ENCODE measurements around the gene IL21R. TPM values are rescaled to one million over a fixed set of nuclear protein-coding genes. Genes with fewer than 3 reads are reported as not detected.
"Not testable (repeated sequence)": the region's sequence is repeated elsewhere in the genome, so short reads cannot be mapped to it uniquely, and the experiment has no call there.

IL21R gene
- total RNA-seq, 4 donors from 2014 or later = 0.15 to 0.58 (median 0.37) TPM

DNA sequence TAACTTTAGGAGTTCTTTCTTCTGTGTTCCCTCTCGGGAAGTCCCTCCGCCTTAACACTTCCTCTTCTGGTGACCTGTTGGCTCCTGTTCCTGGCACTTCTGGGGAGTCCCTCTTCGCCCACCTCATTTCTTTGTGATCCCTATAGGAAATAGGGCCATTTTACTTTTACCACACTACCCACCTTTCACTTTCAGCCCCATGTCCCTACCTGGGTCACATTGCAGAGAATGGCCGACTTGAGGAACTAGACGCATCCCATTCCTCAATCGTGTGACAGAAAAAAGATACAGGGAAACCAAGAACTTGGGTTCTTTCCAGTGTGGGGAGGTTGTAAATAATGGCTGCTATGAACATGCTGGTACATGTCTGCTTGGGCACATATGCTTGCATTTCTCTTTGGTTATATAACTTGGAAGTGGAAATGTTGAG lies 6.6 kb downstream of the IL21R start:
- TF ChIP-seq, protein P1, sequence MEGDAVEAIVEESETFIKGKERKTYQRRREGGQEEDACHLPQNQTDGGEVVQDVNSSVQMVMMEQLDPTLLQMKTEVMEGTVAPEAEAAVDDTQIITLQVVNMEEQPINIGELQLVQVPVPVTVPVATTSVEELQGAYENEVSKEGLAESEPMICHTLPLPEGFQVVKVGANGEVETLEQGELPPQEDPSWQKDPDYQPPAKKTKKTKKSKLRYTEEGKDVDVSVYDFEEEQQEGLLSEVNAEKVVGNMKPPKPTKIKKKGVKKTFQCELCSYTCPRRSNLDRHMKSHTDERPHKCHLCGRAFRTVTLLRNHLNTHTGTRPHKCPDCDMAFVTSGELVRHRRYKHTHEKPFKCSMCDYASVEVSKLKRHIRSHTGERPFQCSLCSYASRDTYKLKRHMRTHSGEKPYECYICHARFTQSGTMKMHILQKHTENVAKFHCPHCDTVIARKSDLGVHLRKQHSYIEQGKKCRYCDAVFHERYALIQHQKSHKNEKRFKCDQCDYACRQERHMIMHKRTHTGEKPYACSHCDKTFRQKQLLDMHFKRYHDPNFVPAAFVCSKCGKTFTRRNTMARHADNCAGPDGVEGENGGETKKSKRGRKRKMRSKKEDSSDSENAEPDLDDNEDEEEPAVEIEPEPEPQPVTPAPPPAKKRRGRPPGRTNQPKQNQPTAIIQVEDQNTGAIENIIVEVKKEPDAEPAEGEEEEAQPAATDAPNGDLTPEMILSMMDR (IDR thresholded peaks at IDR 0.05) = no peak
- TF ChIP-seq POLR2A (IDR thresholded peaks at IDR 0.05) = no peak
- 47 to 52% methylated on average over 6 of the region's 6 CpGs for WGBS, 2 donors
- intact Hi-C loops (cut with DNase I; ENCODE audit: low total_unique reads) = no loop called here
- H3K4me3 ChIP-seq (ENCODE audit: low read depth, poor library complexity, severe bottlenecking) = no peak overlapping the region
- DNase-seq (ENCODE audit: low spot score in 2 of 2) = no peak

DNA sequence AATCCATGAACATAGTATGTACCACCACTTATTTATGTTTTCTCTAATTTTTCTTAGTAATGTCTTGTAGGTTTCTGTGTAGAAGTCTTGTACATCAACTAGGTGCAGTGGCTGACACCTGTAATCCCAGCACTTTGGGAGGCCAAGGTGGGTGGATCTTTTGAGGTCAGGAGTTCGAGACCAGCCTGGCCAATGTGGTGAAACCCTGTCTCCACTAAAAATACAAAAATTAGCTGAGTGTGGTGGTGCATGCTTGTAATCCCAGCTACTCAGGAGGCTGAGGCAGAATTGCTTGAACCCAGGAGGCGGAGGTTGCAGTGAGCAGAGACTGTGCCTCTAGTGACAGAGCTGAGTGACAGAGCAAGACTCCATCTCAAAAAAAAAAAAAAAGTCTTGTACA lies 8.0 kb downstream of the IL21R start:
- WGBS, 2 donors = 85 to 97% methylated on average over 2 of the region's 2 CpGs
- intact Hi-C loops (cut with DNase I; ENCODE audit: low total_unique reads); H3K4me3 ChIP-seq (ENCODE audit: low read depth, poor library complexity, severe bottlenecking); DNase-seq (ENCODE audit: low spot score in 2 of 2): not testable (repeated sequence)

DNA sequence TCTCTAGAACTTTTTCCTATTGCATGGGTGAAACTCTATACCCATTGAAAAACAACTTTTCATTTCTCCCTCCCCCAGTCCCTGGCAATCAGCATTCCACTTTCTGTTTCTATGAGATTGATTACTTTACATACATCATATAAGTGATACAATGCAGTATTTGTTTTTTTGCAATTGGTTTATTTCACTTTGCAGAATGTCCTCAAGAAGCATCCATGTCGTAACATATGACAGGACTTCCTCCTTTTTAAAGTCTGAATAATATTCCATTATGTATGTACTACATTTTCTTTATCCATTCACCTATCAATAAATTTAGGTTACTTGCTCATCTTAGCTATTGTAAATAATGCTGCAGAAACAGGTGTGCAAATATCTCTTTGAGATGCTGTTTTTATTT lies 8.8 kb downstream of the IL21R start:
- DNase-seq (ENCODE audit: low spot score in 2 of 2) = no peak
- 86 to 94% methylated on average over 1 of the region's 1 CpG for WGBS, 2 donors
- no peak for TF ChIP-seq POLR2A (IDR thresholded peaks at IDR 0.05)
- TF ChIP-seq, protein P1 (IDR thresholded peaks at IDR 0.05) = no peak
- no peak overlapping the region for H3K4me3 ChIP-seq (ENCODE audit: low read depth, poor library complexity, severe bottlenecking)
- intact Hi-C loops (cut with DNase I; ENCODE audit: low total_unique reads) = no loop called here

DNA sequence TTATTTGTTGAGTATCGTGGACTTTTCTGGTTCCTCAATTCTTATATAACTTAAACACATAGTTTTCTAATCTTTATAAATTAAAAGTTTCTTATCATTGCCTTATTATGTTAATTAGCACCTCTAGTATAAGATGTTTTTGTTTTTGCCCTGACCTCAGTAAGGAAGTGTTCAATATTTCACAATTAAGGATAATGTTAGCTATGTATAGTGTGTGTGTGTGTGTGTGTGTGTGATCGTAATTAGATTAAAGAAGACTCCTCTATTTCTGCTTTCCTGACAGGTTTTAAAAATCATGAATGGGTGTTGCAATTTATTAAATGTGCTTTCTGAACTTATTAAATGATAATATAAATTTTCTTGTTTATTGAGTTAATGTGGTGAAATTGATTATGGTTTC lies 12.0 kb downstream of the IL21R start:
- DNase-seq (ENCODE audit: low spot score in 2 of 2) = no peak
- 86 to 91% methylated on average over 2 of the region's 2 CpGs for WGBS, 2 donors
- H3K4me3 ChIP-seq (ENCODE audit: low read depth, poor library complexity, severe bottlenecking) = no peak overlapping the region
- intact Hi-C loops (cut with DNase I; ENCODE audit: low total_unique reads) = no loop called here
- no peak for TF ChIP-seq POLR2A (IDR thresholded peaks at IDR 0.05)
- TF ChIP-seq, protein P1 (IDR thresholded peaks at IDR 0.05) = no peak

DNA sequence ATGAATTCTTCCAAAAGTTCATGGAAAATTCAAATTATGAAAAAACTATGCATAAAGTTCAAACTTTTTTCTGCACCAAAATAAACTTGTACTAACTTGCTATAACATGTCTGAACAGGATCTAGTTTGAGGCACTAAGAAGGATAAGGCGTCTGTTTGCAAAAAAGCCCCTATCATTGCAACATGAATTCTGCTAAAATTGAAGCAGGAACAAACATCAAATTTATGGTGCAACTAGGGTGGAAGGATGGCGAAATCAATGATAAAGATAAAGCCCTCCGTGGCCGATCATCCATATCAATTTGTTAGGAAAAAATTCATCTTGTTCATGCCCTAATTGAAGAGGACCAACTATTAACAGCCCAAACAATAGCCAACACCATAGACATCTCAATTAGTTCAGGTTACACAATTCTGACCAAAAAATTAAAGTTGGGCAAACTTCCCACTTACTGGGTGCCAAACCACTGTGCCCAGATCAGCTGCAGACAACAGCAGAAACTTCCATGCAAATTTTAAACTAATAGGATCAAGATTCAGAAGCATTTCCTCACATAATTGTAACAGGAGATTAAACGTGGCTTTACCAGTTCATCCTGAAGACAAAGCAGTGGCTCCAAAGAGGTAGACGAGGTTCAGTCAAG lies 12.9 kb downstream of the IL21R start:
- TF ChIP-seq, protein P1 (IDR thresholded peaks at IDR 0.05) = no peak
- TF ChIP-seq POLR2A (IDR thresholded peaks at IDR 0.05) = no peak
- no peak overlapping the region for H3K4me3 ChIP-seq (ENCODE audit: low read depth, poor library complexity, severe bottlenecking)
- 62 to 69% methylated on average over 6 of the region's 6 CpGs for WGBS, 2 donors
- intact Hi-C loops (cut with DNase I; ENCODE audit: low total_unique reads) = no loop called here
- DNase-seq (ENCODE audit: low spot score in 2 of 2) = no peak

- no peak for DNase-seq (ENCODE audit: low spot score in 2 of 2)
- intact Hi-C loops (cut with DNase I; ENCODE audit: low total_unique reads) = no loop called here
- 87 to 89% methylated on average over 4 of the region's 4 CpGs for WGBS, 2 donors
- H3K4me3 ChIP-seq (ENCODE audit: low read depth, poor library complexity, severe bottlenecking) = no peak overlapping the region
- no peak for TF ChIP-seq POLR2A (IDR thresholded peaks at IDR 0.05)
- TF ChIP-seq, protein P1 (IDR thresholded peaks at IDR 0.05) = no peak
Observed at GRCh38 chr16:27417047-27417671, 15.2 kb downstream of the IL21R start.

Measured in lower leg skin (tissue), 4 donors.